H1 (cell line): ENCODE data around the gene SPAAR. TPM values are rescaled to one million over a fixed set of nuclear protein-coding genes. Genes with fewer than 3 reads are reported as not detected.

Experiments used
- CTCF ChIA-PET: fragments of 300-600 bp; sonication (Branson Sonifier 250); formaldehyde crosslinking; loops from one replicate; lab custom pipeline; 2021; ENCODE audit not compliant: partially characterized antibody; lab: Charles Lee
- POLR2A ChIA-PET: fragments of 300-600 bp; sonication (Branson Sonifier 250); formaldehyde crosslinking; loops from one replicate; lab custom pipeline; 2021; ENCODE audit warnings: inconsistent platforms; ENCODE audit not compliant: partially characterized antibody; lab: Charles Lee
- DNase-seq, 2 experiments: peaks; one replicate each; pipeline versions ENCODE4 v3.0.0 to v3.0.0-alpha.2; 2010 to 2022; ENCODE audit warnings: low spot score in 2 of 2, low read depth in 1 of 2, mixed read lengths in 1 of 2
- FAIRE-seq: peaks from 2 replicates; lab custom pipeline; 2011; peaks lifted over from hg19 to GRCh38; lab: Jason Lieb, UNC
- H2AFZ ChIP-seq: 2 replicates; pipeline ENCODE4 v1.8.1; 2012; ENCODE audit warnings: low read length, inconsistent platforms
- H2AK5ac ChIP-seq: 2 replicates; pipeline ENCODE4 v1.6.1; 2013; ENCODE audit warnings: low read depth, low read length
- H2BK120ac ChIP-seq: replicated peaks from 2 replicates; pipeline ENCODE3; 2013; ENCODE audit warnings: low read depth, low read length, inconsistent platforms
- H2BK12ac ChIP-seq: 2 replicates; pipeline ENCODE4 v1.6.1; 2013; ENCODE audit warnings: low read depth, low read length
- H2BK15ac ChIP-seq: 2 replicates; pipeline ENCODE4 v1.6.1; 2013; ENCODE audit warnings: low read length
- H2BK20ac ChIP-seq: 2 replicates; pipeline ENCODE4 v1.6.1; 2013; ENCODE audit warnings: low read length
- H2BK5ac ChIP-seq: 2 replicates; pipeline ENCODE4 v1.6.1; 2013; ENCODE audit warnings: low read depth, low read length
- H3K14ac ChIP-seq: 2 replicates; pipeline ENCODE4 v1.6.1; 2013; ENCODE audit warnings: inconsistent platforms; ENCODE audit not compliant: insufficient read length
- H3K18ac ChIP-seq: 2 replicates; pipeline ENCODE4 v1.6.1; 2013; ENCODE audit warnings: low read length; ENCODE audit errors: extremely low read depth
- H3K23ac ChIP-seq: 2 replicates; pipeline ENCODE4 v1.6.1; 2013; ENCODE audit warnings: inconsistent platforms; ENCODE audit not compliant: insufficient read length
- H3K23me2 ChIP-seq: 2 replicates; pipeline ENCODE4 v1.6.1; 2013; ENCODE audit warnings: low read depth, low read length
- H3K27ac ChIP-seq: 2 replicates; pipeline ENCODE4 v1.6.1; 2011; ENCODE audit warnings: low read depth, low read length, inconsistent platforms
- H3K27me3 ChIP-seq, 4 experiments: replicated peaks in 1 of 4; 1 replicate in 1 of 4; 2 replicates in 3 of 4; pipeline versions ENCODE4 v1.6.1 to v1.8.1; 2011 to 2013; ENCODE audit warnings: low read length in 3 of 4, mild to moderate bottlenecking in 3 of 4, inconsistent platforms in 2 of 4, mixed read lengths in 2 of 4, moderate library complexity in 1 of 4; ENCODE audit not compliant: control insufficient read depth in 3 of 4, insufficient read depth in 3 of 4; ENCODE audit errors: extremely low read depth in 1 of 4
- H3K36me3 ChIP-seq, 4 experiments: 2 replicates each; pipeline versions ENCODE4 v1.6.1 to v1.8.1; 2011 to 2013; ENCODE audit warnings: mild to moderate bottlenecking in 4 of 4, low read length in 3 of 4, moderate library complexity in 2 of 4, control low read depth in 1 of 4, inconsistent platforms in 1 of 4; ENCODE audit not compliant: insufficient read depth in 4 of 4, control insufficient read depth in 2 of 4
- H3K4ac ChIP-seq: replicated peaks from 2 replicates; pipeline ENCODE3; 2013; ENCODE audit warnings: low read length, low read depth, mixed read lengths, inconsistent platforms; ENCODE audit not compliant: insufficient read length
- H3K4me1 ChIP-seq, 4 experiments: replicated peaks in 1 of 4; 1 replicate in 1 of 4; 2 replicates in 3 of 4; pipeline versions ENCODE4 v1.6.1 to v1.8.1; 2011 to 2013; ENCODE audit warnings: low read length in 3 of 4, inconsistent platforms in 2 of 4, mixed read lengths in 1 of 4; ENCODE audit not compliant: insufficient read depth in 4 of 4, control insufficient read depth in 3 of 4
- H3K4me2 ChIP-seq, 2 experiments: 2 replicates each; pipeline versions ENCODE4 v1.6.1 to v1.8.1; 2011 to 2013; ENCODE audit warnings: low read depth in 2 of 2, low read length in 2 of 2, control low read depth in 1 of 2, inconsistent platforms in 1 of 2, mild to moderate bottlenecking in 1 of 2; ENCODE audit not compliant: insufficient read depth in 1 of 2
- H3K4me3 ChIP-seq, 4 experiments: fragments of 200-600, 300-600 bp in 1 of 4; sonication (generic), shearing (Covaris generic), sonication (Bioruptor Twin) in 1 of 4; 2 replicates each; pipeline versions ENCODE4 v1.5.1 to v1.8.1; 2011 to 2016; ENCODE audit warnings: low read length in 4 of 4, low read depth in 3 of 4, control low read depth in 2 of 4, inconsistent platforms in 2 of 4, mild to moderate bottlenecking in 2 of 4, mixed read lengths in 1 of 4, moderate library complexity in 1 of 4; ENCODE audit not compliant: insufficient read depth in 2 of 4; ENCODE audit errors: extremely low read depth in 1 of 4
- H3K56ac ChIP-seq: replicated peaks from 2 replicates; pipeline ENCODE3; 2013; ENCODE audit warnings: low read depth, mild to moderate bottlenecking, mixed read lengths, low read length, inconsistent platforms; ENCODE audit not compliant: insufficient read length
- H3K79me1 ChIP-seq: 2 replicates; pipeline ENCODE4 v1.6.1; 2013; ENCODE audit warnings: low read depth, low read length, control low read depth
- H3K79me2 ChIP-seq, 2 experiments: 2 replicates each; pipeline versions ENCODE4 v1.6.1 to v1.8.1; 2012 to 2013; ENCODE audit warnings: low read length in 2 of 2, mild to moderate bottlenecking in 2 of 2, inconsistent platforms in 1 of 2; ENCODE audit not compliant: insufficient read depth in 2 of 2, control insufficient read depth in 1 of 2
- H3K9ac ChIP-seq, 4 experiments: replicated peaks in 1 of 4; 1 replicate in 1 of 4; 2 replicates in 3 of 4; pipeline versions ENCODE4 v1.6.1 to v1.8.1; 2011 to 2013; ENCODE audit warnings: low read depth in 3 of 4, low read length in 3 of 4, control low read depth in 2 of 4, mild to moderate bottlenecking in 2 of 4, moderate library complexity in 2 of 4, inconsistent platforms in 1 of 4; ENCODE audit errors: extremely low read depth in 1 of 4
- H3K9me3 ChIP-seq, 2 experiments: 2 replicates each; pipeline versions ENCODE4 v1.6.1 to v1.8.1; 2012 to 2013; ENCODE audit warnings: mild to moderate bottlenecking in 2 of 2, moderate library complexity in 2 of 2, control low read depth in 1 of 2, inconsistent platforms in 1 of 2, low read depth in 1 of 2, low read length in 1 of 2, mixed read lengths in 1 of 2; ENCODE audit not compliant: insufficient read depth in 2 of 2
- H4K20me1 ChIP-seq, 2 experiments: replicated peaks in 1 of 2; 2 replicates each; pipeline versions ENCODE3 to v1.8.1; 2011 to 2013; ENCODE audit warnings: inconsistent platforms in 2 of 2, low read length in 2 of 2, mild to moderate bottlenecking in 1 of 2; ENCODE audit not compliant: insufficient read depth in 2 of 2, control insufficient read depth in 1 of 2
- H4K5ac ChIP-seq: 2 replicates; pipeline ENCODE4 v1.6.1; 2013; ENCODE audit warnings: low read length, low read depth, mixed read lengths, inconsistent platforms; ENCODE audit not compliant: insufficient read length
- H4K8ac ChIP-seq: 2 replicates; pipeline ENCODE4 v1.8.0; 2013; ENCODE audit warnings: mild to moderate bottlenecking, moderate library complexity, low read length, inconsistent platforms; ENCODE audit not compliant: insufficient read depth; ENCODE audit errors: extremely low read depth
- H4K91ac ChIP-seq: replicated peaks from 2 replicates; pipeline ENCODE3; 2013; ENCODE audit warnings: low read length, mixed read lengths, inconsistent platforms; ENCODE audit not compliant: insufficient read length
- BACH1 ChIP-seq: IDR thresholded peaks from 2 replicates; pipeline ENCODE4 v1.6.1; 2012; ENCODE audit warnings: low read length, improper control_type of control experiment
- CBX8 ChIP-seq: fragments of 300-800, 300-1000 bp; sonication (generic); IDR thresholded peaks from 2 replicates; pipeline ENCODE4 v1.7.1; 2016; ENCODE audit warnings: low read depth, low read length, borderline replicate concordance
- EGR1 ChIP-seq: IDR thresholded peaks from 2 replicates; pipeline ENCODE4 v1.6.1; 2011; ENCODE audit warnings: low read depth, low read length, borderline replicate concordance
- EZH2 ChIP-seq: fragments of 200-600 bp; sonication (generic); IDR thresholded peaks from 2 replicates; pipeline ENCODE4 v1.7.1; 2012; ENCODE audit warnings: low read depth, mild to moderate bottlenecking, moderate library complexity, low read length, inconsistent platforms; ENCODE audit not compliant: severe bottlenecking
- HDAC6 ChIP-seq: IDR thresholded peaks from one replicate; pipeline ENCODE4 v1.7.1; 2012; ENCODE audit warnings: low read depth, mild to moderate bottlenecking, inconsistent platforms, low read length, moderate library complexity
- NANOG ChIP-seq: IDR thresholded peaks from 2 replicates; pipeline ENCODE4 v1.6.1; 2011; ENCODE audit warnings: low read length, low read depth, mild to moderate bottlenecking, inconsistent platforms; ENCODE audit not compliant: insufficient read depth, poor library complexity, severe bottlenecking
- SIRT6 ChIP-seq: IDR thresholded peaks from one replicate; pipeline ENCODE4 v1.7.1; 2012; ENCODE audit warnings: low read length, inconsistent platforms
- TCF12 ChIP-seq: IDR thresholded peaks from 2 replicates; pipeline ENCODE4 v1.6.1; 2011; ENCODE audit warnings: low read depth, mild to moderate bottlenecking, low read length
- WGBS, 2 experiments: shearing (Covaris generic) in 1 of 2; methylation state at CpG; one replicate each; pipeline versions ENCODE4 v1.1.6 to v1.1.7; 2013 to 2015; ENCODE audit warnings: low lambda C conversion rate in 2 of 2, mixed read lengths in 2 of 2, inconsistent platforms in 1 of 2, low coverage in 1 of 2, missing lambda C conversion rate in 1 of 2; ENCODE audit not compliant: insufficient replicate concordance in 2 of 2, insufficient coverage in 1 of 2, insufficient read length in 1 of 2; ENCODE audit errors: extremely low coverage in 1 of 2, missing lambda C conversion rate in 1 of 2; 5-methylcytosine and 5-hydroxymethylcytosine counted together
- polyA plus RNA-seq, 7 experiments: library from polyadenylated mRNA; depleted of rRNA in 3 of 7; stranded (reverse) in 5 of 7; unstranded in 2 of 7; fragments of >200 nt in 5 of 7; fragments of 200-250 nt in 2 of 7; gene quantifications; 1 replicate in 5 of 7; 2 replicates in 1 of 7; 4 replicates in 1 of 7; pipeline versions ENCODE4 v1.2.1 to v1.2.3, GENCODE V29; 2011 to 2013; ENCODE audit warnings: missing spikeins in 2 of 7, mixed read lengths in 2 of 7
- total RNA-seq: library from RNA; stranded (reverse); fragmentation: NEBNext Ultra II Directional; extraction: Animal tissue kit (Norgen Biotek cat#: 25700); gene quantifications from 2 replicates; pipeline ENCODE4 v1.2.1, GENCODE V29; 2021
- TF ChIP-seq, protein P1 (sequence below): IDR thresholded peaks from 2 replicates; pipeline ENCODE4 v1.6.1; 2011; ENCODE audit warnings: low read depth, mild to moderate bottlenecking, low read length; ENCODE audit not compliant: insufficient read depth

SPAAR gene
- total and polyA plus RNA-seq, 2 of the 8 experiments (the other 6 are each of a cell fraction or from before 2014, with no cell fraction given) = 0.27 TPM; not detected in 1

DNA sequence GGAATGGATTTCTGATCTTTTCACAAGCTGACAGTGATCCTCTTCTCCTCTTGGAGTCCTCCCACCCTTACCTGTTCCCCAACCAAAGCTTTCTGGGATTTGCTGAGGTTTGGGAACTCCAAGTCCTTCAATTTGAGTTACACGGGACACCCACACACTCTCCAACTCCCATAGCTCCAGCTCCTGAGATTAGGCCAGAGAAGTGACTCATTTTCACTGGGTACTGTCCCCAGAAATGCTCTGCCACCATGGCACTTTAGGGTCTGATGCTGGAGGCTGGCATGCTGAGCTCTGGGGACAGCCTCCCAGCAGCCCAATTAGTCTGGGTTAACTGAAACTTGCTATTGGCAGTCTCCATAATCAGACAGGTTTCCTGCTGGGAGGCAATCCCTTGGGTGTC lies 17.2 kb upstream of the SPAAR start:
- Histone ChIP-seq H3K18ac (no peak overlapping the region), H3K56ac (no peak overlapping the region), H3K9ac (no peak overlapping the region), H3K4me2 (no peak overlapping the region), H3K27ac (no peak overlapping the region), H2BK12ac (no peak overlapping the region), H3K23me2 (no peaks in the 10 kb centered on the region), H2AK5ac (no peak overlapping the region), H3K4ac (no peak overlapping the region), H2BK15ac (no peak overlapping the region), H3K79me2 (no peaks in the 10 kb centered on the region), H2AFZ (no peak overlapping the region), H3K23ac (no peak overlapping the region), H2BK120ac (no peak overlapping the region), H4K20me1 (no peaks in the 10 kb centered on the region), H3K14ac (no peak overlapping the region), H3K27me3 (no peaks in the 10 kb centered on the region), H4K5ac (no peak overlapping the region), H3K79me1 (no peaks in the 10 kb centered on the region), H3K4me1 (no peaks in the 10 kb centered on the region), H3K36me3 (no peaks in the 10 kb centered on the region), H3K9me3 (no peaks in the 10 kb centered on the region), H2BK5ac (no peak overlapping the region), H3K4me3 (no peak overlapping the region), H2BK20ac (no peak overlapping the region), H4K91ac (no peak overlapping the region), H4K8ac (no peak overlapping the region)
- no peak for DNase-seq
- TF ChIP-seq EGR1 (no peak), NANOG (no peak), CBX8 (no peak), SIRT6 (no peak), EZH2 (no peak), BACH1 (no peak), HDAC6 (no peak), TCF12 (no peak)
- TF ChIP-seq, protein P1, sequence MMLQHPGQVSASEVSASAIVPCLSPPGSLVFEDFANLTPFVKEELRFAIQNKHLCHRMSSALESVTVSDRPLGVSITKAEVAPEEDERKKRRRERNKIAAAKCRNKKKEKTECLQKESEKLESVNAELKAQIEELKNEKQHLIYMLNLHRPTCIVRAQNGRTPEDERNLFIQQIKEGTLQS = no peak
- no peak for FAIRE-seq
- POLR2A ChIA-PET = no interaction called here
- CTCF ChIA-PET = interaction anchor here (0.8 to 1.6 kb wide), 8 partner anchors 9 to 132 kb away, joined by 3 to 6 read pairs (median 4); partner anchors contain the start of gene SPAAR
- WGBS, 2 experiments = 91% methylated on average over 1 of the region's 1 CpG; no CpG with 5 or more reads in 1 of the 2 experiments
